Measurements from ENCODE around the gene NPIPA8.
"Not testable (repeated sequence)": the region's sequence is repeated elsewhere in the genome, so short reads cannot be mapped to it uniquely, and the experiment has no call there.

DNA sequence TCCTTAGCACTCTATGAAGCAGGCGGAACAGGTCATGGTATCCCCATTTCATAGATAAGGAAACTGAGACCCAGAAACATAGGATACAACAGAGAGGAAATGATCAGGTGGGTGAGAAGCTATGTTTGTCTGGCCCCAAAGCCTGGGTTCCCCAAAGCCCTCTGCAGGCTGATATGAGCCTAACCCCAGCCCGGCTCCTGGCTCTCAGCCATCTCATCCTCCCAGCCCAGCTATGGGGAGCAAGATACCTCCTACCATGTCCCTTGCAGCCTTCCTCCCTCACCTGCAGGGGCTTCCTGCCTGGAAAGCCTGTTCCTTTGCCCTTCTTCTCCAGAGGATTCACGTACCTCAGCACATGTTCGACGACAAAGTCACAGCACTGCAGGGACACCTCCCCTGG lies 30.5 kb downstream of the NPIPA8 start:
- TF ChIP-seq, protein P1, sequence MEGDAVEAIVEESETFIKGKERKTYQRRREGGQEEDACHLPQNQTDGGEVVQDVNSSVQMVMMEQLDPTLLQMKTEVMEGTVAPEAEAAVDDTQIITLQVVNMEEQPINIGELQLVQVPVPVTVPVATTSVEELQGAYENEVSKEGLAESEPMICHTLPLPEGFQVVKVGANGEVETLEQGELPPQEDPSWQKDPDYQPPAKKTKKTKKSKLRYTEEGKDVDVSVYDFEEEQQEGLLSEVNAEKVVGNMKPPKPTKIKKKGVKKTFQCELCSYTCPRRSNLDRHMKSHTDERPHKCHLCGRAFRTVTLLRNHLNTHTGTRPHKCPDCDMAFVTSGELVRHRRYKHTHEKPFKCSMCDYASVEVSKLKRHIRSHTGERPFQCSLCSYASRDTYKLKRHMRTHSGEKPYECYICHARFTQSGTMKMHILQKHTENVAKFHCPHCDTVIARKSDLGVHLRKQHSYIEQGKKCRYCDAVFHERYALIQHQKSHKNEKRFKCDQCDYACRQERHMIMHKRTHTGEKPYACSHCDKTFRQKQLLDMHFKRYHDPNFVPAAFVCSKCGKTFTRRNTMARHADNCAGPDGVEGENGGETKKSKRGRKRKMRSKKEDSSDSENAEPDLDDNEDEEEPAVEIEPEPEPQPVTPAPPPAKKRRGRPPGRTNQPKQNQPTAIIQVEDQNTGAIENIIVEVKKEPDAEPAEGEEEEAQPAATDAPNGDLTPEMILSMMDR (IDR thresholded peaks at IDR 0.05), result not testable (repeated sequence)
- TF ChIP-seq POLR2AphosphoS5 (IDR thresholded peaks at IDR 0.05; ENCODE audit: low read depth, low read length); TCF7L2 (IDR thresholded peaks at IDR 0.05; ENCODE audit: low read depth, low read length); REST (IDR thresholded peaks at IDR 0.05; ENCODE audit: insufficient read depth in 1 of 2, low read depth in 2 of 2, low read length in 1 of 2): not testable (repeated sequence)

Measured in Panc1 (cell line).